Epithelial cell of proximal tubule (primary cell): ENCODE data around the gene USP16. TPM values are rescaled to one million over a fixed set of nuclear protein-coding genes. Genes with fewer than 3 reads are reported as not detected.
"Not testable (repeated sequence)": the region's sequence is repeated elsewhere in the genome, so short reads cannot be mapped to it uniquely, and the experiment has no call there.

ENCODE experiments used
- DNase-seq: peaks from one replicate; pipeline ENCODE4 v3.0.0-alpha.2; 2011; ENCODE audit warnings: low read depth
- H3K4me3 ChIP-seq: 2 replicates; pipeline ENCODE4 v1.5.1; 2011; ENCODE audit warnings: low read depth, mild to moderate bottlenecking, low read length
- CTCF ChIP-seq: conservative IDR thresholded peaks from 2 replicates; pipeline ENCODE4 v1.5.1; 2012; ENCODE audit warnings: low read depth, mild to moderate bottlenecking, low read length
- total RNA-seq: library from RNA; depleted of rRNA; stranded (reverse); fragments of >200 nt; gene quantifications from 2 replicates; pipeline ENCODE4 v1.2.3, GENCODE V29; 2015

Gene USP16
- 20.7 and 30.5 TPM in 2 replicates for total RNA-seq

DNA sequence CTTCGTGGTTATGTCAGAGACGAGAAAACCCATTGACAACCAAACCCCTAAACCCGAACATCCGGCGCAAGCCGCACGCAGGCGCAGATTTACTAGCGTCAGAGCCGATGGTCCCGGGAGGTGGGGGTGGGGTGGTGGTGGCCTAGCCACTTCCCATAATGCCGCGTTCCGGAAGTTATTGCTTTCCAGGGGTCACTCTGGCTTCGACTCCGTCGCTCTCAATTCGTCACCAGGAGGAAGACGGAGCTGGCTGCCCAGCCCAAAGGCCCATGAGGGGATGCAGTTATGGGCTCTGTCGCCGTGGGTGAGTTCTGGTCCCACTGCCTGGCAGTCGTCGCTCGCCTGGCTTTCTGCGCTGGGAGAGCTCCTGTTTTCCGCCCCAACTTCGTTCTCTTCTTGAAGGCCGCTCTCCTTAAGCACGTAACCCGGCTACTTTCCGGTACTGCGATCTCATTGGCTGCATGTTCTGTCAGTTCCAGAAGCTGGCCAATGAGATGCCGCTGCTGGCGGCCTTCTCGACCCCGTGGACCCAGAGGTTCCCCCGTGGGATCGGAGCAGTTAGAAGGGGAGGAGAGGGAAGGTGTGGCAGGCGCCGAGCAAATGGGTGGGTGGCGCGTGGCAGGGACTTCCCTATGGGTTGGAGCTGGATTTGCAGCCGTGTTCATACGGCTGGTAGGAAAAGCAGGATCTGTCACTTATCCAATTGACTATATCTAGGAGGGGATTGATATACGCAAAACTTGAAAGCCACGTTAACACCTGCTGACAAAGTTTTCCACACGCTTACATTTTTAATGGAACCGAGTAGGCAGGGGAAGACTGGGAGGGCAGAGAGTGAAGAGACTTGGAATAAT, at the start of gene USP16:
Gene USP16 (plus strand): TSS at position 195 of the 854 bp plus-strand sequence. CDS start 3,246 bp downstream, outside the sequence.
- peak within 1 kb of the TSS; percentile 86 for H3K4me3 ChIP-seq
- peak; percentile 12 for TF ChIP-seq CTCF
- DNase-seq: peak; percentile 96

- no peak for TF ChIP-seq CTCF
- H3K4me3 ChIP-seq: no peak overlapping the region
- DNase-seq: no peak
Measured at GRCh38 chr21:28975397-28975796, 49.1 kb upstream of the USP16 start.

DNA sequence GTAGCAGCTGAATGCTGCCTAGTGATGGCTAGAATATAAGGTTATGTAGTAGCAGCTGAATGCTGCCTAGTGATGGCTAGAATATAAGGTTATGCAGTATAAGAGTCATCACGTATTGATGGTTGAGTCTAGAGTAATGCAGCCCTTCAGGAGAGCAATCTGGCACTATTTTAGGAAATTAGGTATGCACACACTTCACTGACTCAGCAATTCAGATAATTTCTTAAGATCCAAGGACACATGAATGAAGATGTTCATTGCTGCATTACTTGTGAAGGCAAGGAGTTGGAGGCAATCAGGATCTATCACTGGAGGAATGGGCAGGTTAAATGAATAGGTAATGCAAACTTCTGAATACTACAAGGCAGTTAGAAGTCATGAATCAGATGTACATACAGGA, 45.4 kb upstream of the USP16 start:
- H3K4me3 ChIP-seq: no peak overlapping the region

DNA sequence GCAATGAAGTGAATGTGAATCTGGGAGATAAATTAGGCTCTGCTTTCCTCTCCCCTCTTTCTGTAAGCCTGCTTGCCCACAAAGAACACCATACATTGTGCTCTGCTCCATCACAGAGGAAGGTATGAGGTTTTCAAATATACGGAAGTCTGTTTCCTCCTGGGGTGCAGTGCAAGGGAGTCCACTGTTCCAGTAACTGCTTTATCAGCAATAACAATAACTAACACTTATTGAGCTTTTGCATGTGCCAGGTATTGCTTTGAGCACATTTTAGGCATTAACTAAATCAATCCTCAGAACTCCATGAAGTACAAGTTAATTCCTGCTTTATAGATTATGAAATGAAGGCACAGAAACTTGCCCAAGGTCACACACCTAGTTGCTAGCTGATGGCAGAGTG, 41.8 kb upstream of the USP16 start:
- no peak overlapping the region for H3K4me3 ChIP-seq
- TF ChIP-seq CTCF: no peak
- no peak for DNase-seq

More for the DNA sequence above, 45.4 kb upstream of the USP16 start:
- DNase-seq: no peak
- TF ChIP-seq CTCF: no peak

GRCh38 chr21:28986677-28987076, 37.8 kb upstream of the USP16 start:
- no peak overlapping the region for H3K4me3 ChIP-seq
- no peak for DNase-seq
- TF ChIP-seq CTCF: no peak

GRCh38 chr21:28988146-28988545, 36.3 kb upstream of the USP16 start:
- not testable (repeated sequence) for DNase-seq, H3K4me3 ChIP-seq

GRCh38 chr21:28991861-28992525, 32.5 kb upstream of the USP16 start:
- no peak for DNase-seq
- H3K4me3 ChIP-seq: peak overlapping the region; percentile 91
- no peak for TF ChIP-seq CTCF
